ENCODE measurements around the gene GPT2. TPM values are rescaled to one million over a fixed set of nuclear protein-coding genes. Genes with fewer than 3 reads are reported as not detected.
"Not testable (repeated sequence)": the region's sequence is repeated elsewhere in the genome, so short reads cannot be mapped to it uniquely, and the experiment has no call there.

The GPT2 gene
- polyA plus RNA-seq, 1 donor, result 5.2 TPM

DNA sequence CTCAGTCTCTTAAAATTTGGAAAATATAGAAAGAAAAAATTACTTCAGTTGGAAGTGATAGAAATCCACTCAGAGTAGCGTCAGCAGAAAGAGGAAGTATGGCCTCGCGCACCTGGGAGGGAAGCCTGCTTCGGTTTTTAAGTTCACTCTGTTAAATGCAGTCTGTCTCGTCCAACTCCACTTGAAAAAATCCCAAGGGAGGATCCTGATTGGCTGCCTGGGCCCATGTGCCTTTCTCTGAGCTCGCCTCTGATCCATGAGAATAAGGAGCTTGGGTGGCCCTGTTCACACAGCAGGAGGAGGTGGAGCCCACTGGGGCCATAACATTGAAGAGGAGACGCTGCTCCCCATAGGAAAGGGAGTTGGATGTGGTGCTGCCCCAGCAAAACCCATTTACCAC is 48.6 kb downstream of the GPT2 start:
- no peak overlapping the region for H3K4me3 ChIP-seq (ENCODE audit: low read length)
- no CpG with 5 or more reads among the region's 7 CpGs for WGBS (ENCODE audit: insufficient coverage, low lambda C conversion rate)
- H3K27ac ChIP-seq (ENCODE audit: low read length), result no peak overlapping the region
- H3K4me1 ChIP-seq (ENCODE audit: control insufficient read depth, insufficient read depth, low read length), result no peaks in the 10 kb centered on the region
- H3K9me3 ChIP-seq (ENCODE audit: control insufficient read depth, low read depth, low read length), result no peaks in the 10 kb centered on the region
- no peak for DNase-seq
- H3K27me3 ChIP-seq (ENCODE audit: control insufficient read depth, insufficient read depth, low read length), result no peaks in the 10 kb centered on the region
- H3K36me3 ChIP-seq (ENCODE audit: control insufficient read depth, insufficient read depth, low read length), result no peaks in the 10 kb centered on the region

DNA sequence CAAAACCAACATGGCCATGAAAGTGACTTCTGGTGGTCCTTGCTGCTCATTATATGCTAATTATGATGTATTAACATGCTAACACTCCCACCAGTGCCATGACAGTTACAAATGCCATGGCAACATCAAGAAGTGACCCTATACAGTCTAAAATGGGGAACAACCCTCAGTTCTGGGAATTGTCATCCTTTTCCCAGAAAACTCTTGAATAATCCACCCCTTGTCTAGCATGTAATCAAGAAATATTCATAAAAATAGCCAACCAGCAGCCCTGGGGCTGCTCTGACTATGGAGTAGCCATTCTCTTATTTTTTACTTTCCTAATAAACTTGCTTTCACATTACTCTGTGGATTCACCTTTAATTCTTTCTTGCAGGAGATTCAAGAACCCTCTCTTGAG is 53.4 kb downstream of the GPT2 start:
- no peak overlapping the region for H3K27ac ChIP-seq (ENCODE audit: low read length)

DNA sequence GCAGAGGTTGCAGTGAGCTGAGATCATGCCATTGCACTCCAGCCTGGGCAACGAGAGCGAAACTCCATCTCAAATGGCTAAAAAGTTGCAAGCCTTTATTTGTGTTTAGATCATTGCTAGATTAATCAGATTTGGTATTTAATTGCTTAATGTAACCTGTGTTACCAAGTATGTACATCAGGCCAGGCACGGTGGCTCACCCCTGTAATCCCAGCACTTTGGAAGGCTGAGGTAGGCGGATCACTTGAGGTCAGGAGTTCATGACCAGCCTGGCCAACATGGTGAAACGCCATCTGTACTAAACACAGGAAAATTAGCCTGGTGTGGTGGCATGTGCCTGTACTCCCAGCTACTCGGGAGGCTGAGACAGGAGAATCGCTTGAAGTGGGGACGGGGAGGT is 60.6 kb downstream of the GPT2 start:
- WGBS (ENCODE audit: insufficient coverage, low lambda C conversion rate), result no CpG with 5 or more reads among the region's 8 CpGs
- H3K4me1 ChIP-seq (ENCODE audit: control insufficient read depth, insufficient read depth, low read length); DNase-seq: not testable (repeated sequence)

More for the DNA sequence above, 53.4 kb downstream of the GPT2 start:
- Histone ChIP-seq H3K27me3 (ENCODE audit: control insufficient read depth, insufficient read depth, low read length) (no peaks in the 10 kb centered on the region), H3K4me3 (ENCODE audit: low read length) (no peak overlapping the region), H3K9me3 (ENCODE audit: control insufficient read depth, low read depth, low read length) (no peaks in the 10 kb centered on the region), H3K4me1 (ENCODE audit: control insufficient read depth, insufficient read depth, low read length) (no peaks in the 10 kb centered on the region), H3K36me3 (ENCODE audit: control insufficient read depth, insufficient read depth, low read length) (no peaks in the 10 kb centered on the region)
- no peak for DNase-seq

DNA sequence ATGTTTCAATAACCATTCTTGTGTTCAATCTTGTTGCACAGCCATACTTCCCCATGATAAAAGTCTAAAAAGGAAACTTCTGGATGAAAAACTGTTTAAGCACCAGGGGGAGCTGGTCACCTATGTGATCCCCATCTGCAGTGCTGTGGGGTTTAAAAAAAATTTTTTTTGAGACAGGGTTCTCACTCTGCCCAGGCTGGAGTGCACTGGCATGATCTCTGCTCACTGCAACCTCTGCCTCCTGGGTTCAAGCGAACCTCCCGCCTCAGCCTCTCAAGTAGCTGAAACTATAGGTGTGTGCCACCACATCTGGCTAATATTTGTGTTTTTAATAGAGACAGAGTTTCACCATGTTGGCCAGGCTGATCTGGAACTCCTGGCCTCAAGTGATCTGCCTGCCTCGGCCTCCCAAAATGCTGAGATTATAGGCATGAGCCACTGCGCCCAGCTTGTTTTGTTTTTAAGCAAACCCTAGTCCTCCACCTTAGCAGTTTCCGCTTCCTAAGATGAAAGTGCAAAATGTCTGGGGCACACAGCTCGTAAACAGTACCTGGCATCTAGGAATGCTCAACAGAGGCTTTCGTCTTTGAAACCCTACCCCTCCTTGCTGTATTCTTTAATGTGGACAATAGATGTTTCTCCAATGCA is 63.9 kb downstream of the GPT2 start:
- Histone ChIP-seq H3K9me3 (ENCODE audit: control insufficient read depth, low read depth, low read length) (no peaks in the 10 kb centered on the region), H3K27ac (ENCODE audit: low read length) (no peak overlapping the region), H3K4me3 (ENCODE audit: low read length) (no peak overlapping the region), H3K27me3 (ENCODE audit: control insufficient read depth, insufficient read depth, low read length) (no peaks in the 10 kb centered on the region), H3K4me1 (ENCODE audit: control insufficient read depth, insufficient read depth, low read length) (no peaks in the 10 kb centered on the region), H3K36me3 (ENCODE audit: control insufficient read depth, insufficient read depth, low read length) (no peaks in the 10 kb centered on the region)
- WGBS (ENCODE audit: insufficient coverage, low lambda C conversion rate), result 90% methylated on average over 2 of the region's 7 CpGs
- peak in 1 of 2 donors; percentile 12 for DNase-seq

More for the DNA sequence above, 60.6 kb downstream of the GPT2 start:
- H3K9me3 ChIP-seq (ENCODE audit: control insufficient read depth, low read depth, low read length); H3K4me3 ChIP-seq (ENCODE audit: low read length); H3K27ac ChIP-seq (ENCODE audit: low read length); H3K36me3 ChIP-seq (ENCODE audit: control insufficient read depth, insufficient read depth, low read length); H3K27me3 ChIP-seq (ENCODE audit: control insufficient read depth, insufficient read depth, low read length): not testable (repeated sequence)

DNA sequence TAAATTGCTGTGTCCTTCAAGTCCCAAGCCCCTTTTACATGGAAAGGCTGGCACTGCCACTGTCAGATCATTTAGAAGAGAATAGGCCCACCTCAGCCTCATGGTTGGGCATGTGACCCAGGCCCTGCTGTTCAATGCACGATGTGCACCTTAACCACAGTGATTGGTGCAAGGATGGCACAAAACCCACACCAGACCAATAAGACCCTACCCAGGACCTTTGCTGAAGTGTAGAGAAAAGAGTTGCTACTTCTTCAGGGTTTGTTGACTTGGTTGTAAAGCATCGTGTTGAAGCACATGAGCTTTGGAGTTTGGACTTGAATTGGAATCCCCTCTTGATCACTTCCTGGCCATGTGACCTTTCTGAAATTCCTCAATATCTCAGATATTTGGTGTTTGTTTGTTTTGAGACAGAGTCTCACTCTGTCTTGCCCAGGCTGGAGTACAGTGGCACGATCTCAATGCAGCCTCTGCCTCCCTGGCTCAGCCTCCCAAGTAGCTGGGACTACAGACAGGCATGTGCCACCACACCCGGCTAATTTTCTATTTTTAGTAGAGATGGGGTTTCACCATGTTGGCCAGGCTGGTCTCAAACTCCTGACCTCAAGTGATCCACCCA is 64.5 kb downstream of the GPT2 start:
- Histone ChIP-seq H3K4me3 (ENCODE audit: low read length) (no peak overlapping the region), H3K27ac (ENCODE audit: low read length) (no peak overlapping the region), H3K36me3 (ENCODE audit: control insufficient read depth, insufficient read depth, low read length) (no peaks in the 10 kb centered on the region), H3K4me1 (ENCODE audit: control insufficient read depth, insufficient read depth, low read length) (no peaks in the 10 kb centered on the region), H3K27me3 (ENCODE audit: control insufficient read depth, insufficient read depth, low read length) (no peaks in the 10 kb centered on the region), H3K9me3 (ENCODE audit: control insufficient read depth, low read depth, low read length) (no peaks in the 10 kb centered on the region)
- DNase-seq, result peak in 1 of 2 donors; percentile 8
- no CpG with 5 or more reads among the region's 4 CpGs for WGBS (ENCODE audit: insufficient coverage, low lambda C conversion rate)

DNA sequence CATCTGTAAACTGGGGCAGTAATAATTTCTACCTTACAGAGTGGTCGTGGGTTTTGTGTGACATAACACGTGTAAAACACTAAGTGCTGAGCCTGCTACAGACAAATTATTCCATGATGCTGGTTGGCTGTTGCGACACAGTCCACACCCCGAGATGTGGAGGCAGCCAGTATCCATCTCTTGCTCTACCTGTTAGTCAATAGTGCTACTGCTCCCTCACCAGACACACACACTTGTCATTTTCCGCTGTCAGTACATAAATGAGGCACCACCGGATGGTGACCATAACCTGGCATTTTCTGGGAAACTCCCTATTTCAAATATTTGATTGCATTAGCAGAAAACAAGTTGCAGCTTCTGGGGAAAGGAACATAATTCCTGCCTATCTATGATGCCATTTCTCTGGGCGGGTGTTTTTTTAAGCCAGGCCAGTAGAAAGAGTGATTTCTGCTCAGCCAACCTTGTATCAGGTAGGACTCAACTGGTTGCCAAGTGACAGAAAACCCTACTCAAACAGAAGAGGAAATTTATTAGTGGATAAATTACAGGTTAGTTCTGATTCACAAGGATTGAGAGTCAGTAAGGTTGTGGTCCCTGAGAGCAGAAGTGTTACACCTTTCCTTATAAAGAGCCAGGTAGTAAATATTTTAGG is 65.2 kb downstream of the GPT2 start:
- Histone ChIP-seq H3K36me3 (ENCODE audit: control insufficient read depth, insufficient read depth, low read length) (no peaks in the 10 kb centered on the region), H3K27ac (ENCODE audit: low read length) (no peak overlapping the region), H3K4me3 (ENCODE audit: low read length) (no peak overlapping the region), H3K27me3 (ENCODE audit: control insufficient read depth, insufficient read depth, low read length) (no peaks in the 10 kb centered on the region), H3K9me3 (ENCODE audit: control insufficient read depth, low read depth, low read length) (no peaks in the 10 kb centered on the region), H3K4me1 (ENCODE audit: control insufficient read depth, insufficient read depth, low read length) (no peaks in the 10 kb centered on the region)
- no peak for DNase-seq
- WGBS (ENCODE audit: insufficient coverage, low lambda C conversion rate), result 71% methylated on average over 1 of the region's 7 CpGs

DNA sequence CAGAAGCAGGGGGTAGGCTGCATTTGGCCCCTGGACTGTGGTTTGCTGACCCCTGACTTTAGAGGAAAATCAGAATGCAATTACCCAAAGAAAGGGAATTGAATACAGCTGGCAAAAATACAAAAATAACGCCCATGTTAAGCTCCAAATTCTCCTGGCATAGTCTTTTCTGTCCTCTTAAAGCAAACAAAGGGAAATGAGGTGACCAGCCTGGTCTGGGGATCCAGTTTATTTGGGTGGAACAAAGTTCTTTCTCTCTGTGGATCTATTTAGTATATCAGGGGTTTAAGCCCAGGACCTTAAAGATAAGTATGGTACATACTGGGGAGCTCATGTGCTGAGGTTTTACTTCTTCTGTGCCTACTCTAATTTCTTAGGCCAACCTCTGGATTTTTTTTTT is 65.8 kb downstream of the GPT2 start:
- Histone ChIP-seq H3K9me3 (ENCODE audit: control insufficient read depth, low read depth, low read length) (no peaks in the 10 kb centered on the region), H3K27me3 (ENCODE audit: control insufficient read depth, insufficient read depth, low read length) (no peaks in the 10 kb centered on the region), H3K4me1 (ENCODE audit: control insufficient read depth, insufficient read depth, low read length) (no peaks in the 10 kb centered on the region), H3K4me3 (ENCODE audit: low read length) (no peak overlapping the region), H3K27ac (ENCODE audit: low read length) (no peak overlapping the region), H3K36me3 (ENCODE audit: control insufficient read depth, insufficient read depth, low read length) (peaks cover 4% of the 10 kb centered on the region)
- DNase-seq, result no peak
- whole genome bisulfite sequencing (ENCODE audit: insufficient coverage, low lambda C conversion rate), result no CpG with 5 or more reads among the region's 1 CpG

DNA sequence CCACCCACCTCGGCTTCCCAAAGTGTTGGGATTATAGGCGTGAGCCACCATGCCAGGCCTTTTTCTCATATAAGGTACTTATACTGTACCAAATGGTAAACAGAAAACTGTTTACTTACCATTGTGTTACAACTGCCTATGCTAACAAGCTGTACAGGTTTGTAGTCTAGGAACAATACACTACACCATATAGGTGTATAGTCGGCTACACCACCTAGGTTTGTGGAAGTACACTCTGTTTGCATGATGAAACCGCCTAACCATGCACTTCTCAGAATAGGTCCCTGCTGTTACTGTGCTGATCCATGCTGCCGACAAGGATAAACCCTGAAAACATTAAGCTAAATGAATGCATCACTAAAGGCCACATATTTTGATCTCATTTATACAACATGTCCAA is 70.4 kb downstream of the GPT2 start:
- Histone ChIP-seq H3K4me1 (ENCODE audit: control insufficient read depth, insufficient read depth, low read length) (no peaks in the 10 kb centered on the region), H3K9me3 (ENCODE audit: control insufficient read depth, low read depth, low read length) (no peaks in the 10 kb centered on the region), H3K27ac (ENCODE audit: low read length) (no peak overlapping the region), H3K4me3 (ENCODE audit: low read length) (no peak overlapping the region), H3K36me3 (ENCODE audit: control insufficient read depth, insufficient read depth, low read length) (peaks cover 40% of the 10 kb centered on the region), H3K27me3 (ENCODE audit: control insufficient read depth, insufficient read depth, low read length) (no peaks in the 10 kb centered on the region)
- no peak for DNase-seq
- no CpG with 5 or more reads among the region's 5 CpGs for WGBS (ENCODE audit: insufficient coverage, low lambda C conversion rate)

DNA sequence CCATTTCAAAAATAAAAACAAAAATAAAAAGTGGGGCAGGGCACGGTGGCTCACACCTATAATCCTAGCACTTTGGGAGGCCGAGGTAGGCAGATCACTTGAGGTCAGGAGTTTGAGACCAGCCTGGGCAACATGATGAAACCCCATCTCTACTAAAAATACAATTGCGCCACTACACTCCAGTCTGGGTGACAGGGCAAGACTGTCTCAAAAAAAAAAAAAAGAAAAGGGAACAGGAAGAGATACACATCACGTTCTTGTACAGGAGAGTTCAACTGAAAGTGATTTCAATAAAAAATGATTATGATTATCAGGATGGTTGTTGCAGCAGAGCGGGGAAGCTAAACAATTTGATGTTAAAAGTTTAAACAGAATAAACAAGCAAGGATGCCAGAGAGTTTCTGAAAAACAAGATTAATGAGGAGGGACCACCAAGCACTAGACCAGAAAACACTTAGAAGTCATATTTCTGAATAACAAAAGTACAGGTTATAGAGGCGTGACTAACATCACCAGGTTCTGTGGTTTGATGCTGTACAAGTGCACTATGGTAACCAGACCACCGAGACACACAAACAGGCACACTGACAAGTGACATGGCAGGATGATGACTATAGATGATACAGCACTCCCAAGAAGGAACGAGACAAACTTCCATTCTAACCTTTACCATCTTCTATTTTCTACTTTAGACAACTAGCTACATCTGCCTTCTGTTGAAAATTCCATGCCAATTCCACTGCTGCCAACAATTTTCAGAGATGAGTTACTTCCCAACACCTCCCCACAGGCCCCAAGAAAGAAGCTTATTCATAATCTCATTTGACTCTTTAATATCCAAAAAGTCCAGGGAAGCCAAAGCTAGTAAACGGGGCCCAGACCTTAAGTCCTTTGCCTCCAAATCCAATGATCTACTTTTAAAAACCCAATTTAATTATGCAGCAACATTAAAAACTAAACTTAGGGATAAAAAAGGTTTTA is 77.5 kb downstream of the GPT2 start:
- no peaks in the 10 kb centered on the region for H3K9me3 ChIP-seq (ENCODE audit: control insufficient read depth, low read depth, low read length)
- H3K4me1 ChIP-seq (ENCODE audit: control insufficient read depth, insufficient read depth, low read length), result no peaks in the 10 kb centered on the region
- H3K36me3 ChIP-seq (ENCODE audit: control insufficient read depth, insufficient read depth, low read length), result peaks cover 81% of the 10 kb centered on the region
- no peak for DNase-seq
- 100% methylated on average over 1 of the region's 9 CpGs for WGBS (ENCODE audit: insufficient coverage, low lambda C conversion rate)
- no peak overlapping the region for H3K27ac ChIP-seq (ENCODE audit: low read length)
- H3K4me3 ChIP-seq (ENCODE audit: low read length), result no peak overlapping the region
- no peaks in the 10 kb centered on the region for H3K27me3 ChIP-seq (ENCODE audit: control insufficient read depth, insufficient read depth, low read length)

DNA sequence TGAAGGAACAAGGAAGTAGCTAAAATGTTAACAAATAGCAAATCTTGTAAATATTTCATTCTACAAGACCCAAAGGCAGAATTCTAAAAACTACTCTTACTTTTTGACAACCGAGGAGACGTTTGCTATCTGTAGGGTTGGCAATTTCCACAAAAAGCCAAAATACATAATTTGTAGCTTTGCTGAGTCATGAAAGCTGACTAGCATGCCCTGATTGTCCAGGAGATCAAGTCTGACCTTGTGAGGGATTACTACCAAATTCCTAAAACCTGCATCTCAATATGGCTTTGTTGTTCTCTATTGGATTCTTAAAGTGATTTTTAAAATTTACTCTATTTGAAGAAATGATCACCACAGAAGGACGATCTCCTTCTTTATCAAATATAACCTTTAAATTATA is 78.5 kb downstream of the GPT2 start:
- no peak overlapping the region for H3K27ac ChIP-seq (ENCODE audit: low read length)
- WGBS (ENCODE audit: insufficient coverage, low lambda C conversion rate), result 83% methylated on average over 1 of the region's 3 CpGs
- no peak overlapping the region for H3K4me3 ChIP-seq (ENCODE audit: low read length)
- no peaks in the 10 kb centered on the region for H3K9me3 ChIP-seq (ENCODE audit: control insufficient read depth, low read depth, low read length)
- DNase-seq, result no peak
- H3K36me3 ChIP-seq (ENCODE audit: control insufficient read depth, insufficient read depth, low read length), result peaks cover 82% of the 10 kb centered on the region
- H3K27me3 ChIP-seq (ENCODE audit: control insufficient read depth, insufficient read depth, low read length), result no peaks in the 10 kb centered on the region
- H3K4me1 ChIP-seq (ENCODE audit: control insufficient read depth, insufficient read depth, low read length), result no peaks in the 10 kb centered on the region

Measured in large intestine (tissue), 3 donors.